Liver (tissue), 3 donors: ENCODE measurements around the gene TSPAN18.

Experiments used
- EGR1 ChIP-seq, 2 donors: IDR thresholded peaks; 2 replicates each; pipeline ENCODE4 v1.6.1; 2016 to 2018; ENCODE audit warnings: antibody characterized with exemption in 2 of 2, low read depth in 2 of 2
- FOXA1 ChIP-seq: IDR thresholded peaks from 2 replicates; pipeline ENCODE4 v1.6.1; 2016; ENCODE audit warnings: antibody characterized with exemption
- FOXA2 ChIP-seq: IDR thresholded peaks from 2 replicates; pipeline ENCODE4 v1.6.1; 2016; ENCODE audit warnings: antibody characterized with exemption
- GABPA ChIP-seq, 2 donors: IDR thresholded peaks in 1 of 2; conservative IDR thresholded peaks in 1 of 2; 2 replicates each; pipeline ENCODE4 v1.6.1; 2016; ENCODE audit warnings: antibody characterized with exemption in 2 of 2, mild to moderate bottlenecking in 1 of 2, moderate library complexity in 1 of 2
- JUND ChIP-seq, 2 donors: IDR thresholded peaks; 2 replicates each; pipeline ENCODE4 v1.6.1; 2016; ENCODE audit warnings: antibody characterized with exemption in 2 of 2
- RAD21 ChIP-seq, 2 donors: IDR thresholded peaks; 2 replicates each; pipeline ENCODE4 v1.6.1; 2016; ENCODE audit warnings: antibody characterized with exemption in 2 of 2, mild to moderate bottlenecking in 2 of 2
- RXRA ChIP-seq, 2 donors: IDR thresholded peaks; 2 replicates each; pipeline ENCODE4 v1.6.1; 2017 to 2018; ENCODE audit warnings: antibody characterized with exemption in 2 of 2, mild to moderate bottlenecking in 1 of 2
- SP1 ChIP-seq: IDR thresholded peaks from 2 replicates; pipeline ENCODE4 v1.6.1; 2018; ENCODE audit warnings: antibody characterized with exemption, mild to moderate bottlenecking
- TAF1 ChIP-seq: conservative IDR thresholded peaks from 2 replicates; pipeline ENCODE4 v1.6.1; 2016; ENCODE audit warnings: antibody characterized with exemption, mild to moderate bottlenecking
- TF ChIP-seq, protein P1 (sequence below): IDR thresholded peaks from 2 replicates; pipeline ENCODE4 v1.6.1; 2016; ENCODE audit warnings: antibody characterized with exemption
- TF ChIP-seq, protein P2 (sequence below): fragments of 150-350 bp; IDR thresholded peaks from 2 replicates; pipeline ENCODE4 v1.5.1; 2017; ENCODE audit warnings: improper control_type of control experiment, low read depth, low read length; ENCODE audit not compliant: missing input control
- TF ChIP-seq, protein P3 (sequence below): IDR thresholded peaks from 2 replicates; pipeline ENCODE4 v1.6.1; 2016; ENCODE audit warnings: antibody characterized with exemption
- TF ChIP-seq, protein P4 (sequence below): IDR thresholded peaks from 2 replicates; pipeline ENCODE4 v1.6.1; 2016; ENCODE audit warnings: antibody characterized with exemption
- donor health status: healthy.
- donor health status: healthy.

DNA sequence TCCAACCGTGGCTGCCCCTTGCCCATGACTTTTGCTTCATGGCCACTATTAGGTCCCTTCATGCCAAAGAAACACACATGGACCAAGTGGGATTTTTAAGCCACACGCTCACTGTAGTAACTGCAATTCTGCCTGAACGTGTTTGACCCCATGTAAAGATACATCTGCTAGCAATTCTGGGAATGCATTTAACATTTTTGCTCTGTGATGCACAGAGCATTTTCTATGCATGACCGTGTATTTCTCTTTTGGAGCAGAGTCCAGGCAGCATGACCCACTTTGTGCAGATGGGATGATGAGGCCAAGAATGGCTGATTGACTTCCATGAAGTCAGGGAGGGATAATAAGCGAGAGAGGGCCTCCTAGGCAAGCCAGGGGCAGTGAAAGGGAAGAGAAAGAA lies 115.5 kb downstream of the TSPAN18 start:
- TF ChIP-seq, protein P1, sequence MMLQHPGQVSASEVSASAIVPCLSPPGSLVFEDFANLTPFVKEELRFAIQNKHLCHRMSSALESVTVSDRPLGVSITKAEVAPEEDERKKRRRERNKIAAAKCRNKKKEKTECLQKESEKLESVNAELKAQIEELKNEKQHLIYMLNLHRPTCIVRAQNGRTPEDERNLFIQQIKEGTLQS: no peak
- TF ChIP-seq, protein P2, sequence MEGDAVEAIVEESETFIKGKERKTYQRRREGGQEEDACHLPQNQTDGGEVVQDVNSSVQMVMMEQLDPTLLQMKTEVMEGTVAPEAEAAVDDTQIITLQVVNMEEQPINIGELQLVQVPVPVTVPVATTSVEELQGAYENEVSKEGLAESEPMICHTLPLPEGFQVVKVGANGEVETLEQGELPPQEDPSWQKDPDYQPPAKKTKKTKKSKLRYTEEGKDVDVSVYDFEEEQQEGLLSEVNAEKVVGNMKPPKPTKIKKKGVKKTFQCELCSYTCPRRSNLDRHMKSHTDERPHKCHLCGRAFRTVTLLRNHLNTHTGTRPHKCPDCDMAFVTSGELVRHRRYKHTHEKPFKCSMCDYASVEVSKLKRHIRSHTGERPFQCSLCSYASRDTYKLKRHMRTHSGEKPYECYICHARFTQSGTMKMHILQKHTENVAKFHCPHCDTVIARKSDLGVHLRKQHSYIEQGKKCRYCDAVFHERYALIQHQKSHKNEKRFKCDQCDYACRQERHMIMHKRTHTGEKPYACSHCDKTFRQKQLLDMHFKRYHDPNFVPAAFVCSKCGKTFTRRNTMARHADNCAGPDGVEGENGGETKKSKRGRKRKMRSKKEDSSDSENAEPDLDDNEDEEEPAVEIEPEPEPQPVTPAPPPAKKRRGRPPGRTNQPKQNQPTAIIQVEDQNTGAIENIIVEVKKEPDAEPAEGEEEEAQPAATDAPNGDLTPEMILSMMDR: no peak
- TF ChIP-seq JUND (IDR thresholded peaks at IDR 0.05) (no peak), GABPA (IDR thresholded peaks at IDR 0.05 in 1 of 2, conservative IDR thresholded peaks at IDR 0.05 in 1 of 2) (no peak), RXRA (IDR thresholded peaks at IDR 0.05) (no peak), SP1 (no peak), FOXA1 (no peak), EGR1 (IDR thresholded peaks at IDR 0.05; ENCODE audit: low read depth in 2 of 2) (no peak), RAD21 (IDR thresholded peaks at IDR 0.05) (no peak), FOXA2 (no peak), TAF1 (no peak)
- TF ChIP-seq, protein P3, sequence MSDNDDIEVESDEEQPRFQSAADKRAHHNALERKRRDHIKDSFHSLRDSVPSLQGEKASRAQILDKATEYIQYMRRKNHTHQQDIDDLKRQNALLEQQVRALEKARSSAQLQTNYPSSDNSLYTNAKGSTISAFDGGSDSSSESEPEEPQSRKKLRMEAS: no peak
- TF ChIP-seq, protein P4, sequence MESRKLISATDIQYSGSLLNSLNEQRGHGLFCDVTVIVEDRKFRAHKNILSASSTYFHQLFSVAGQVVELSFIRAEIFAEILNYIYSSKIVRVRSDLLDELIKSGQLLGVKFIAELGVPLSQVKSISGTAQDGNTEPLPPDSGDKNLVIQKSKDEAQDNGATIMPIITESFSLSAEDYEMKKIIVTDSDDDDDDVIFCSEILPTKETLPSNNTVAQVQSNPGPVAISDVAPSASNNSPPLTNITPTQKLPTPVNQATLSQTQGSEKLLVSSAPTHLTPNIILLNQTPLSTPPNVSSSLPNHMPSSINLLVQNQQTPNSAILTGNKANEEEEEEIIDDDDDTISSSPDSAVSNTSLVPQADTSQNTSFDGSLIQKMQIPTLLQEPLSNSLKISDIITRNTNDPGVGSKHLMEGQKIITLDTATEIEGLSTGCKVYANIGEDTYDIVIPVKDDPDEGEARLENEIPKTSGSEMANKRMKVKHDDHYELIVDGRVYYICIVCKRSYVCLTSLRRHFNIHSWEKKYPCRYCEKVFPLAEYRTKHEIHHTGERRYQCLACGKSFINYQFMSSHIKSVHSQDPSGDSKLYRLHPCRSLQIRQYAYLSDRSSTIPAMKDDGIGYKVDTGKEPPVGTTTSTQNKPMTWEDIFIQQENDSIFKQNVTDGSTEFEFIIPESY: no peak
